ENCODE measurements around the gene RIMKLB.
"Not testable (repeated sequence)": the region's sequence is repeated elsewhere in the genome, so short reads cannot be mapped to it uniquely, and the experiment has no call there.

- not testable (repeated sequence) for TF ChIP-seq POLR2A, POLR2AphosphoS5 (IDR thresholded peaks at IDR 0.05)
Measured at GRCh38 chr12:8807084-8807483, 109.3 kb downstream of the RIMKLB start.
